Breast epithelium (tissue), 4 donors: Measurements from ENCODE around the gene PHACTR1. TPM values are rescaled to one million over a fixed set of nuclear protein-coding genes. Genes with fewer than 3 reads are reported as not detected.

Source experiments
- DNase-seq, 2 donors: peaks; one replicate each; pipeline ENCODE4 v3.0.0-alpha.2; 2019; ENCODE audit warnings: low spot score in 2 of 2
- H3K27ac ChIP-seq, 2 donors: fragments of 200-600 bp; sonication (generic) in 1 of 2; one replicate each; pipeline ENCODE4 v1.5.1; 2016 to 2019; ENCODE audit warnings: mild to moderate bottlenecking in 1 of 2
- H3K27me3 ChIP-seq, 2 donors: fragments of 200-600 bp; sonication (generic) in 1 of 2; one replicate each; pipeline versions ENCODE4 v1.5.1 to v1.6.0; 2017 to 2019; ENCODE audit warnings: control low read depth in 1 of 2, mild to moderate bottlenecking in 1 of 2
- H3K36me3 ChIP-seq: fragments of 200-600 bp; one replicate; pipeline ENCODE4 v1.5.1; 2019
- H3K4me1 ChIP-seq, 2 donors: fragments of 200-600 bp; sonication (generic); one replicate each; pipeline ENCODE4 v1.5.1; 2016 to 2019; ENCODE audit warnings: control low read depth in 1 of 2
- H3K4me3 ChIP-seq, 3 donors: fragments of 200-600 bp; sonication (generic); 1 replicate in 2 of 3; 2 replicates in 1 of 3; pipeline ENCODE4 v1.5.1; 2016 to 2019; ENCODE audit warnings: mild to moderate bottlenecking in 3 of 3, moderate library complexity in 2 of 3
- H3K9me3 ChIP-seq, 2 donors: fragments of 200-600 bp; sonication (generic) in 1 of 2; one replicate each; pipeline ENCODE4 v1.5.1; 2016 to 2019; ENCODE audit warnings: control low read depth in 1 of 2
- CTCF ChIP-seq, 3 donors: fragments of 450-650 bp; IDR thresholded peaks; one replicate each; pipeline ENCODE4 v1.5.1; 2016 to 2017; ENCODE audit warnings: antibody characterized with exemption in 3 of 3, mild to moderate bottlenecking in 3 of 3, moderate library complexity in 3 of 3
- POLR2A ChIP-seq: fragments of 450-650 bp; IDR thresholded peaks from one replicate; pipeline ENCODE4 v1.6.1; 2016; ENCODE audit warnings: antibody characterized with exemption, mild to moderate bottlenecking, moderate library complexity
- POLR2AphosphoS5 ChIP-seq, 3 donors: sonication (generic); formaldehyde crosslinking; IDR thresholded peaks; one replicate each; pipeline ENCODE4 v1.6.1; 2017; ENCODE audit warnings: antibody characterized with exemption in 3 of 3
- intact Hi-C: fragments of 100-400 bp; cut with DNase I; formaldehyde crosslinking; loops from one replicate; pipeline ENCODE4 v1.15.1; 2023; ENCODE audit warnings: low total_unique reads
- total RNA-seq, 3 donors: library from RNA; depleted of rRNA; stranded (reverse); fragments of >200 nt; gene quantifications; one replicate each; pipeline ENCODE4 v1.1.0, GENCODE V29; 2016

Gene PHACTR1
- total RNA-seq, 3 donors from 2014 or later, result 4.1 to 5.6 (median 4.6) TPM

- DNase-seq, result no peak
- Histone ChIP-seq H3K4me1 (no peaks in the 10 kb centered on the region), H3K27ac (no peak overlapping the region), H3K36me3 (no peaks in the 10 kb centered on the region), H3K4me3 (no peak overlapping the region), H3K9me3 (no peaks in the 10 kb centered on the region), H3K27me3 (no peaks in the 10 kb centered on the region)
- intact Hi-C loops, result no loop called here
- TF ChIP-seq POLR2A (no peak), CTCF (IDR thresholded peaks at IDR 0.05) (no peak), POLR2AphosphoS5 (IDR thresholded peaks at IDR 0.05) (no peak)
Observed at GRCh38 chr6:13044390-13044789, 327.8 kb downstream of the PHACTR1 start.

- TF ChIP-seq CTCF (IDR thresholded peaks at IDR 0.05), result no peak
- no peak for TF ChIP-seq POLR2A
- no peak for TF ChIP-seq POLR2AphosphoS5 (IDR thresholded peaks at IDR 0.05)
- H3K4me3 ChIP-seq, result no peak overlapping the region
- H3K4me1 ChIP-seq, result no peaks in the 10 kb centered on the region
- no peaks in the 10 kb centered on the region for H3K9me3 ChIP-seq
- intact Hi-C loops, result no loop called here
- H3K27me3 ChIP-seq, result no peaks in the 10 kb centered on the region
- H3K27ac ChIP-seq, result no peak overlapping the region
- no peak for DNase-seq
- H3K36me3 ChIP-seq, result no peaks in the 10 kb centered on the region
Observed at GRCh38 chr6:13044896-13045295, 328.3 kb downstream of the PHACTR1 start.

GRCh38 chr6:13045676-13046075 lies 329.1 kb downstream of the PHACTR1 start:
- Histone ChIP-seq H3K27ac (no peak overlapping the region), H3K4me1 (no peaks in the 10 kb centered on the region), H3K4me3 (no peak overlapping the region), H3K27me3 (no peaks in the 10 kb centered on the region), H3K36me3 (no peaks in the 10 kb centered on the region), H3K9me3 (no peaks in the 10 kb centered on the region)
- no peak for TF ChIP-seq POLR2A
- intact Hi-C loops, result no loop called here
- DNase-seq, result no peak

GRCh38 chr6:13046084-13046483 lies 329.5 kb downstream of the PHACTR1 start:
- no peaks in the 10 kb centered on the region for H3K9me3 ChIP-seq
- no peak overlapping the region for H3K4me3 ChIP-seq
- no peaks in the 10 kb centered on the region for H3K4me1 ChIP-seq
- no peaks in the 10 kb centered on the region for H3K36me3 ChIP-seq
- DNase-seq, result no peak
- no peaks in the 10 kb centered on the region for H3K27me3 ChIP-seq
- no peak overlapping the region for H3K27ac ChIP-seq
- no peak for TF ChIP-seq POLR2AphosphoS5 (IDR thresholded peaks at IDR 0.05)
- TF ChIP-seq POLR2A, result no peak
- TF ChIP-seq CTCF (IDR thresholded peaks at IDR 0.05), result no peak
- intact Hi-C loops, result no loop called here

- no peak for TF ChIP-seq POLR2A
- no peak for TF ChIP-seq CTCF (IDR thresholded peaks at IDR 0.05)
- no peak for TF ChIP-seq POLR2AphosphoS5 (IDR thresholded peaks at IDR 0.05)
- Histone ChIP-seq H3K27me3 (no peaks in the 10 kb centered on the region), H3K4me3 (no peak overlapping the region), H3K9me3 (no peaks in the 10 kb centered on the region), H3K36me3 (no peaks in the 10 kb centered on the region), H3K27ac (no peak overlapping the region), H3K4me1 (no peaks in the 10 kb centered on the region)
- intact Hi-C loops, result no loop called here
- DNase-seq, result no peak
Observed at GRCh38 chr6:13048113-13048512, 331.5 kb downstream of the PHACTR1 start.

- Histone ChIP-seq H3K4me3 (no peak overlapping the region), H3K27ac (no peak overlapping the region), H3K27me3 (no peaks in the 10 kb centered on the region), H3K4me1 (no peaks in the 10 kb centered on the region), H3K36me3 (no peaks in the 10 kb centered on the region), H3K9me3 (no peaks in the 10 kb centered on the region)
- TF ChIP-seq POLR2AphosphoS5 (IDR thresholded peaks at IDR 0.05) (no peak), POLR2A (no peak), CTCF (IDR thresholded peaks at IDR 0.05) (no peak)
- intact Hi-C loops, result no loop called here
- no peak for DNase-seq
Observed at GRCh38 chr6:13049666-13050254, 333.2 kb downstream of the PHACTR1 start.
